WERI-Rb-1 (cell line): ENCODE measurements around the gene FCHSD2.

Experiments used
- DNase-seq: peaks from one replicate; pipeline ENCODE4 v3.0.0-alpha.2; 2020
- H3K27ac ChIP-seq: fragments of 250-450 bp; sonication (Bioruptor Pico); 2 replicates; pipeline ENCODE4 v1.5.1; 2020; ENCODE audit warnings: mild to moderate bottlenecking, moderate library complexity
- H3K27me3 ChIP-seq: fragments of 250-450 bp; sonication (Bioruptor Pico); 2 replicates; pipeline ENCODE4 v1.5.1; 2021; ENCODE audit warnings: mild to moderate bottlenecking, low read depth, moderate library complexity; ENCODE audit not compliant: insufficient read depth, severe bottlenecking
- H3K36me3 ChIP-seq: fragments of 250-450 bp; sonication (Bioruptor Pico); 2 replicates; pipeline ENCODE4 v1.5.1; 2020; ENCODE audit warnings: mild to moderate bottlenecking, moderate library complexity
- H3K4me3 ChIP-seq: 2 replicates; pipeline ENCODE4 v1.5.1; 2011; ENCODE audit warnings: low read depth, mild to moderate bottlenecking, control low read depth, low read length
- H3K9me3 ChIP-seq: fragments of 250-450 bp; sonication (Bioruptor Pico); 2 replicates; pipeline ENCODE4 v1.5.1; 2021; ENCODE audit warnings: mild to moderate bottlenecking, moderate library complexity; ENCODE audit not compliant: severe bottlenecking
- CTCF ChIP-seq: IDR thresholded peaks from 2 replicates; pipeline ENCODE4 v1.5.1; 2011; ENCODE audit warnings: low read depth, mild to moderate bottlenecking, control low read depth, inconsistent platforms, low read length

The FCHSD2 gene

GRCh38 chr11:72820439-72821139 is 321.5 kb downstream of the FCHSD2 start:
- H3K27me3 ChIP-seq, result no peaks in the 10 kb centered on the region
- TF ChIP-seq CTCF, result no peak
- H3K27ac ChIP-seq, result no peak overlapping the region
- DNase-seq, result no peak
- no peak overlapping the region for H3K4me3 ChIP-seq
- peaks cover 19% of the 10 kb centered on the region for H3K36me3 ChIP-seq
- H3K9me3 ChIP-seq, result no peaks in the 10 kb centered on the region

GRCh38 chr11:72818971-72819370 is 323.1 kb downstream of the FCHSD2 start:
- no peak overlapping the region for H3K4me3 ChIP-seq
- no peaks in the 10 kb centered on the region for H3K27me3 ChIP-seq
- DNase-seq, result no peak
- no peak overlapping the region for H3K27ac ChIP-seq
- TF ChIP-seq CTCF, result no peak
- peaks cover 19% of the 10 kb centered on the region for H3K36me3 ChIP-seq
- H3K9me3 ChIP-seq, result no peaks in the 10 kb centered on the region

DNA sequence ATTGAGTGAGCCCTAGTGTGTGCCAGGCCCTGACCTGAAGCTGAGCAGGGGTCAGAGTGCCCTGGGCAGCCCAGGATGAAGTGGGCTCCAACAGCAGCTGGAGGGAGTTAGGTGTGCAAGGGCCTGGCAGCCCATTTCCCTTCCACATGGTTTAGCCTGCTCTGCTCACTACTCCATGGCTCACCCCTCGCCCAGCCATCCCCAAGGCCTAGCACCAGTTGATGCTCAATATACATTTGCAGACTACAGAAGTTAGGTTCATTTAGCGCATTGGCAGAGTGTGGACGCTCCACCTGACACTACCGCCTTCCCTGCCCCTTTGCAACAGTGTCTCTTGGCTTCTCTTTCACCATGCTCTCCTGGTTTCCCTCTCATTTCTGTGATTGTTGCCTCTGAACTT is 324.2 kb downstream of the FCHSD2 start:
- TF ChIP-seq CTCF, result no peak
- no peaks in the 10 kb centered on the region for H3K9me3 ChIP-seq
- H3K27ac ChIP-seq, result no peak overlapping the region
- H3K36me3 ChIP-seq, result peaks cover 19% of the 10 kb centered on the region
- no peak for DNase-seq
- no peak overlapping the region for H3K4me3 ChIP-seq
- no peaks in the 10 kb centered on the region for H3K27me3 ChIP-seq

DNA sequence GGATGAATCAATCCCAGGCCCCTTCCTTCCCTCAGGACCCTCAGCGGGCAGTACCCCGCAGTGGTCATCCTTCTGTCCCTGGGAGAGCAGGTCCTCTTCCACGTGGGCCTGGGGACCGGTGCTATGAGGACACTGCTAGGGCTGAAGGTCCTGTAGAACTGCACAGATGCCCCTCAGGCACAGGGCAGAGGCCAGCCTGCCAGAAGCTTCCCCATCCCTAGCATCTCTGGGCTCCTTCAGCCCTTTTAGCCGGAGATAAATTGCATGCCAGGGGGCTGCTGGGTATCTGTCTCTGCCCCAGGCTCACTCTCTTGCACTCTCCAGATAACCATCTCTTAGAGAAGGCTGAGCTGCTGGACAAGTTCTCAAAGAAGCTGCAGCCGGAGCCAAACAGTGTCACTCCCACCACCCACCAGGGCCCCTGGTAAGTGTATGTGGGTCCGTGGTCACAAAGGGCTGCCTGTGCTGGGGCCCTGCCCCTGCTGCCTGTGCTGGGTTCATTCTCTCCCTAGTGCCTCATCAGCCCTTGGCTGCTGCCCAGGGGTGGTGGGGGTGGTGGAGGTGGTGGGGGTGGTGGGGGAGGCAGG is 325.6 kb downstream of the FCHSD2 start:
- Histone ChIP-seq H3K27me3 (no peaks in the 10 kb centered on the region), H3K9me3 (no peaks in the 10 kb centered on the region), H3K27ac (no peak overlapping the region), H3K4me3 (no peak overlapping the region), H3K36me3 (peaks cover 23% of the 10 kb centered on the region)
- TF ChIP-seq CTCF, result no peak
- DNase-seq, result no peak

- H3K27ac ChIP-seq, result peak overlapping the region; percentile 99
- H3K4me3 ChIP-seq, result peak overlapping the region; percentile 80
- H3K9me3 ChIP-seq, result no peaks in the 10 kb centered on the region
- no peak for DNase-seq
- H3K27me3 ChIP-seq, result no peaks in the 10 kb centered on the region
- TF ChIP-seq CTCF, result no peak
- peaks cover 24% of the 10 kb centered on the region for H3K36me3 ChIP-seq
These were observed 327.0 kb downstream of the FCHSD2 start for GRCh38 chr11:72815110-72815618.
